Stimulated activated memory B cell treated with anti-CD40 and anti-IgM and Interleukin-4, amounts not matched to agents 10 μg/mL and 1 μg/mL and 100 μg/mL, for 72 hours (primary cell): ENCODE data around the gene PLPP3.
A peak's percentile ranks its signal among the peaks of the same experiment; 100 is the strongest.
"Not testable (repeated sequence)": the region's sequence is repeated elsewhere in the genome, so short reads cannot be mapped to it uniquely, and the experiment has no call there.

Experiments
- ATAC-seq: fragments of 150-1000 bp; cut with Tn5 transposase; 2 replicates; pipeline ENCODE4 v1.10.0; 2021
- H3K27ac Mint-ChIP-seq: one replicate; pipeline ENCODE4 v1.8.0; 2022; ENCODE audit warnings: mild to moderate bottlenecking, mixed read lengths
- H3K27me3 Mint-ChIP-seq: one replicate; pipeline ENCODE4 v1.8.0; 2022; ENCODE audit warnings: mixed read lengths
- H3K36me3 Mint-ChIP-seq: one replicate; pipeline ENCODE4 v1.8.0; 2022; ENCODE audit warnings: mixed read lengths
- H3K4me1 Mint-ChIP-seq: one replicate; pipeline ENCODE4 v1.8.0; 2022; ENCODE audit warnings: mixed read lengths
- H3K4me3 Mint-ChIP-seq: one replicate; pipeline ENCODE4 v1.8.0; 2022; ENCODE audit warnings: mild to moderate bottlenecking, moderate library complexity, mixed read lengths
- H3K9me3 Mint-ChIP-seq: one replicate; pipeline ENCODE4 v1.8.0; 2022; ENCODE audit warnings: mixed read lengths

The PLPP3 gene

DNA sequence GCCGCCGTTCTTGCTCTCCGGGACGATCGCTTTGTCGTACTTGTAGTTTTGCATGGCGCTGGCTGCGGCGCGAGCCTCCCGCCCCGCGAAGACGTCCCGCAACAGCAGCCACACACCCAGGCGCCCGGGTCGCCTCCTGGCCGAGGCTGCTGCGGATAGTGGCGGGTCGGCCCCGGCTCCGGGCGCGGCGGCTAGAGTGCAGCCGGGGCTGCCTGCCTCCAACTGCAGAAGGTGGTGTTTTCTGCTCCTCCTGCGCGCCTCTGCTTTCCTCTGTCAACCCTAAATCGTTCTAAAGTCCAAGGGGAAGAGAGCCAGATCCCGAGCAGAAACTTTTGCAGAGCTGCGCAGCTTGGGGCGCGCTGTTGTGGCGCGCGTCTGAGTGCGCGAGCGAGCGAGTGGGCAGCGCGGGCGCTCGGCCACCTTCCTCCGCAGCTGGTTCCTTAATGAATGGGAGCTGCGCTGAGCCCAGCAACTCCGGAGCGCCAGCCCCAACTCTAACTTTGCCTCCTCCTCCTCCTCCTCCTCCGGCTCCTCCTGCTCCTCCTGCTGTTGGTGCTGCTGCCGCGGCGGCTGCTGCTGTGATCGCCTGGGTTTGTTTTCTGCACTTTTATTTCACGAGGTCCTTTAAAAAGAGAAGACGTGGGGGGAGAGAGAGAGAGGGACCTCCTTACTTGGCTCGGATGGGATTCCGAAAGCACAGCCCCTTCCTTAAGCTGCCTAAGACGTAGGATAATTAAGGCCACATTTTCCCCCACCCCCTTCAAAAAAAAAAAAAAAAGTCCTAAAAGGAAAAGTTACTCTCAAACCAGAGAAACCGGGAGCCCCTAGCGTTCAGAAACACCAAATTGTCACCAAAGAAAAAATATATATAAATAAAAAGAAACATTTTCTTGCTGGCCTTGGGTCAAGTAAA, at the start of gene PLPP3:
Gene PLPP3 (minus strand): TSS at position 601 of the 913 bp plus-strand sequence. CDS start 547 bp downstream, at position 54.
- ATAC-seq, result peak; percentile 64
- peak within 1 kb of the TSS; percentile 54 for H3K27ac Mint-ChIP-seq
- peak within 1 kb of the TSS; percentile 85 for H3K4me3 Mint-ChIP-seq

DNA sequence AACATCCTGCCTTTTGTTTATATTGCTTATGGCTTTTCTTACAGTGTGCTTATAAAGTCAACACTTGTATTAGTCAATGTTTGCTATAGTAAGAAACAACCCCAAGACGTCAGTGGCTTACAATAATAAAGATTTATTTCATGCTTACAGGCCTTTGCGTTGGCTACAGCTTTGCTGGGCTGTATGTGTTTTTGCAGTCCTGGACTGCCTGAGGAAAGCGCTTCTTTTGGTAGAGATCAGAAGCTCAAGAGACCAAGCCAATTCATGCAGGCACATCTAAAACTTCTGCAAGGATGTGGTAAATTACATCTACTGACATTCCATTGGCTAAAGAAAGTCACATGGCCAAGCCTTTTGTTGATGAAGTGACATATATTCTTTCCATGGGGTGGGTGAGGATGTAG, 48.3 kb upstream of the PLPP3 start:
- H3K9me3 Mint-ChIP-seq, result no peaks in the 10 kb centered on the region
- no peak overlapping the region for H3K4me3 Mint-ChIP-seq
- H3K27ac Mint-ChIP-seq, result no peak overlapping the region
- no peaks in the 10 kb centered on the region for H3K4me1 Mint-ChIP-seq
- no peaks in the 10 kb centered on the region for H3K36me3 Mint-ChIP-seq
- H3K27me3 Mint-ChIP-seq, result peaks cover 24% of the 10 kb centered on the region
- no peak for ATAC-seq

More for the DNA sequence above, at the start of gene PLPP3:
- Mint-ChIP-seq H3K9me3 (no peaks in the 10 kb centered on the region), H3K4me1 (peaks cover 55% of the 10 kb centered on the region), H3K36me3 (no peaks in the 10 kb centered on the region), H3K27me3 (no peaks in the 10 kb centered on the region)

DNA sequence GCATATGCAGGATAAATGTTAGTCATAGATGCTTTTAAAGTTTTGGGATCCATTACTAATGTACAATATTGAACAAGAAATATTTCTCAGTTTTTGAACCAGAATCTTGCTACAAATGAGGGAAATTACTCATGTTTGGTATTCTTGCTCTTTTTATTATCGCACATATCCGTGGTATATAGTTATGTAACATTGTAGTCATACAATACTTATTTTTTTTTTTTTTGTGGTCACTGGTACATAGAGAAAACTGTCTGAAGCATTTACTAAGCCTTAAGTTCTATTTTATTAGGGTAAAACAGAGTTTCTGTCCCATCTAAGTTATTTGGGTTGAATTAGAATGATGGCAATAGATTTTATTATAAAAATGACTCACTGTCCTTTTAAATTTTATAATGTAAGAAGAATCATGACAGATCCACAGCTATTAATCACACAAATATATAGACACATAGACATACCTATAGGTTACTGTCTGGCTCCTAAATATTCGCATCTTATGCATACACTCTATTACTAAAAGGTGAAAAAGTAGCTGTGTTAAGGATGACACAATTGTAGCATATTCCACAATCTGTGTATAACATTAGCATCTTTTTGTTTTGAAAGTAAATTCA, 47.8 kb upstream of the PLPP3 start:
- H3K9me3 Mint-ChIP-seq, result no peaks in the 10 kb centered on the region
- H3K27ac Mint-ChIP-seq, result no peak overlapping the region
- H3K4me3 Mint-ChIP-seq, result no peak overlapping the region
- no peaks in the 10 kb centered on the region for H3K36me3 Mint-ChIP-seq
- H3K4me1 Mint-ChIP-seq, result no peaks in the 10 kb centered on the region
- ATAC-seq, result no peak
- H3K27me3 Mint-ChIP-seq, result peaks cover 23% of the 10 kb centered on the region

DNA sequence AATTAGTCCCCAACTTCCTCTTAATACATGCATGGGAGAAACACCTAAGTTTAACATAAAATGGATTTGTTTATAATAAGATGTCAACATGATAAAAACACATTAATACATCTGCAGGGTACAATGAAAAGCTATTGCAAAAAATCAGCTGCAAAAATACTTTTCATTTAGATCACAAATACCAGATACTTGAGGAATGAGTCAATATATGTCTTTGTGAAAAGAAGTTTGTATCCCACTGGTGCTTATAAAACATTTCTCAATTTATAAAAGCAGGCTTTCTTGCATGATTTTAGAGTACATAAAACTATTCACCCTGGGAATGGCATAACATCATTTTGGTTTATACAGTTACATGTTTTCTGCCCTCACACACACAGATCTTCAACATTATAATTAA, 47.2 kb upstream of the PLPP3 start:
- Mint-ChIP-seq H3K4me1 (no peaks in the 10 kb centered on the region), H3K36me3 (no peaks in the 10 kb centered on the region), H3K9me3 (peaks cover 3% of the 10 kb centered on the region), H3K27ac (no peak overlapping the region), H3K27me3 (peaks cover 27% of the 10 kb centered on the region), H3K4me3 (no peak overlapping the region)
- no peak for ATAC-seq

DNA sequence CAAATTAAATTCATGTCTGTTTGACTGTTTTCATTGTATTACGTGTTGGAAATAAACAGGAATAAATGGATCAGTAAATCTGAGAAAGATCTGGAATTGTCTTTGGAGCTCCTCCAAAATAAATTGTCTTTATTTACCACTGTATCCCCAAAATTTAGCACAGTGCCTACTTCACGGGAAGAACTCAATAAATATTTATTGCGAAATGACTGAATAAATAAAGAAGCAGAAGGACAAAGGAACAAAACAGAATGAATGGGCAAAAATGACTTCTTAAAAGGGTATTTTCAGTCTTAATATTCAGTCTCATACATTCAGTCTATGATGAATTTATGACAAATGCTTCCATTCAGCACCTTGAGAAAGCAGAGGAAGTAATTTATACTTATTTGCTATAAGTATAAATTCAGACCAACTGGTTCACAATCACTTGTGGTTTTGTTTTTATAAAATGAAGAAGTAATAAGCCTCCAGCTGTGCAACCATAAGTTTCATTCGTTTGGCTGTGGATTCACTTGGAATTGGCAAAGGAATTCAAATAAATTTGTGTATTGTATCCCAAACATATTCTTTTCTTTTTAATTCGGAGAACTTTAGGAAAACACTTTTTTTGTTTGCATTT, 46.6 kb upstream of the PLPP3 start:
- Mint-ChIP-seq H3K36me3 (no peaks in the 10 kb centered on the region), H3K4me3 (no peak overlapping the region), H3K27me3 (peaks cover 33% of the 10 kb centered on the region), H3K4me1 (no peaks in the 10 kb centered on the region), H3K9me3 (peaks cover 3% of the 10 kb centered on the region), H3K27ac (no peak overlapping the region)
- no peak for ATAC-seq

DNA sequence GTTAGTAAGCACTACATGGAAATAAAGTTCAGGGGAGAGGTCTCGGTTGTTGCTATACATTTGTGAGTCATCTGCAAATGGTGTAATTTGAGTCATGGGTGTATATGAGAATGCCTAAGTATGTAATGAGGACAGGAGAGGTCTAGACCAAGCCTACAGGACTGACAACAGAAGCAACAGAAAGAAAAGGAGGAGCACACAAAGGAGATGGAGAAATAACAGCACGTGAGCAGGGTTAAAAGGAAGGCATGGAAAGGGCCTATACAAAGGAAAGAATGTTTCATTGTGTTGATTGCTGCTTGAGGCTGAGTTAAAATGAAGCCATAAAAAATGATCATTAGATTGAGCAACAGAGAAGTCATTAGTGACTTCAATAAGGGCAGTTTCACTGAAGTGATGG, 37.8 kb upstream of the PLPP3 start:
- ATAC-seq, result no peak
- H3K9me3 Mint-ChIP-seq, result peaks cover 15% of the 10 kb centered on the region
- H3K4me1 Mint-ChIP-seq, result peaks cover 13% of the 10 kb centered on the region
- H3K27ac Mint-ChIP-seq, result no peak overlapping the region
- no peaks in the 10 kb centered on the region for H3K36me3 Mint-ChIP-seq
- peaks cover 44% of the 10 kb centered on the region for H3K27me3 Mint-ChIP-seq
- no peak overlapping the region for H3K4me3 Mint-ChIP-seq

DNA sequence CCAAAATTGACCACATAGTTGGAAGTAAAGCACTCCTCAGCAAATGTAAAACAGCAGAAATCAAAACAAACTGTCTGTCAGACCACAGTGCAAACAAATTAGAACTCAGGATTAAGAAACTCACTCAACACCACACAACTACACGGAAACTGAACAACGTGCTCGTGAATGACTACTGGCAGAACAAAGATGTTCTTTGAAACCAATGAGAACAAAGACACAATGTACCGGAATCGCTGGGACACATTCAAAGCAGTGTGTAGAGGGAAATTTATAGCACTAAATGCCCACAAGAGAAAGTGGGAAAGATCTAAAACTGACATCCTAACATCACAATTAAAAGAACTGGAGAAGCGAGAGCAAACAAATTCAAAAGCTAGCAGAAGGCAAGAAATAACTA, 31.4 kb upstream of the PLPP3 start:
- H3K4me3 Mint-ChIP-seq, H3K27ac Mint-ChIP-seq, H3K36me3 Mint-ChIP-seq, H3K4me1 Mint-ChIP-seq, ATAC-seq: not testable (repeated sequence)
- Mint-ChIP-seq H3K9me3 (peaks cover 20% of the 10 kb centered on the region), H3K27me3 (peaks cover 59% of the 10 kb centered on the region)

DNA sequence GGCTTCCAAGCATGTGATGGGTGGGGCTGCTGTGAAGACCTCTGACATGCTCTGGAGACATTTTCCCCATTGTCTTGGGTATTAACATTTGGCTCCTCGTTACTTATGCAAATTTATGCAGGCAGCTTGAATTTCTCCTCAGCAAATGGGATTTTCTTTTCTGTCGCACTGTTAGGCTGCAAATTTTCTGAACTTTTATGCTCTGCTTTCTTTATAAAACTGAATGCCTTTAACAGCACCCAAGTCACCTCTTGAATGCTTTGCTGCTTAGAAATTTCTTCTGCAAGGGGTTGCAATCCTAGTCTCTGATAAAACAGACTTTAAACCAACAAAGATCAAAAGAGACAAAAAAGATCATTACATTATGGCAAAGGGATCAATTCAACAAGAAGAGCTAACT, 30.7 kb upstream of the PLPP3 start:
- not testable (repeated sequence) for H3K27ac Mint-ChIP-seq, H3K36me3 Mint-ChIP-seq, H3K4me1 Mint-ChIP-seq

DNA sequence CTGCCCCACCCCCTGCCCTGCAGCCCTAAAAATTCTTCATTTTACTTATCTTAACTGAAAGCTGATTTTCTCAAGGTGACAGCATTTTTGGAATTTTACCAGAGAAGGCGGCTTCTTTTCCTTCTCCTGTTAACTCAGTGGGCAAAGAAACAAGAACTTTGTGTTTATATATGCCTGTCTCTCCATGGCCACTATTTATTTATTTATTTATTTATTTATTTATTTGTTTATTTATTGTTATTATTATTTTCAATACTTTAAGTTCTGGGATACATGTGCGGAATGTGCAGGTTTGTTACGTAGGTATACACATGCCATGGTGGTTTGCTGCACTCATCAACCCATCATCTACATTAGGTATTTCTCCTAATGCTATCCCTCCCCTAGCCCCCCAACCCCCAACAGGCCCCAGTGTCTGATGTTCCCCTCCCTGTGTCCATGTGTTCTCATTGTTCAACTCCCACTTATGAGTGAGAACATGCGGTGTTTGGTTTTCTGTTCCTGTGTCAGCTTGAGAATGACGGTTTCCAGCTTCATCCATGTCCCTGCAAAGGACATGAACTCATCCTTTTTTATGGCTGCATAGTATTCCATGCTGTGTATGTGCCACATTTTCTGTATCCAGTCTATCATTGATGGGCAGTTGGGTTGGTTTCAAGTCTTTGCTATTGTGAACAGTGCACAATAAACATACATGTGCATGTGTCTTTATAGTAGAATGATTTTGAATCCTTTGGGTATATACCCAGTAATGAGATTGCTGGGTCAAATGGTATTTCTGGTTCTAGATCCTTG, 16.2 kb upstream of the PLPP3 start:
- not testable (repeated sequence) for ATAC-seq, H3K4me3 Mint-ChIP-seq, H3K4me1 Mint-ChIP-seq, H3K27ac Mint-ChIP-seq, H3K9me3 Mint-ChIP-seq, H3K36me3 Mint-ChIP-seq
- H3K27me3 Mint-ChIP-seq, result peaks cover 26% of the 10 kb centered on the region

More for the DNA sequence above, 30.7 kb upstream of the PLPP3 start:
- ATAC-seq, H3K4me3 Mint-ChIP-seq: not testable (repeated sequence)
- peaks cover 20% of the 10 kb centered on the region for H3K9me3 Mint-ChIP-seq
- H3K27me3 Mint-ChIP-seq, result peaks cover 66% of the 10 kb centered on the region

DNA sequence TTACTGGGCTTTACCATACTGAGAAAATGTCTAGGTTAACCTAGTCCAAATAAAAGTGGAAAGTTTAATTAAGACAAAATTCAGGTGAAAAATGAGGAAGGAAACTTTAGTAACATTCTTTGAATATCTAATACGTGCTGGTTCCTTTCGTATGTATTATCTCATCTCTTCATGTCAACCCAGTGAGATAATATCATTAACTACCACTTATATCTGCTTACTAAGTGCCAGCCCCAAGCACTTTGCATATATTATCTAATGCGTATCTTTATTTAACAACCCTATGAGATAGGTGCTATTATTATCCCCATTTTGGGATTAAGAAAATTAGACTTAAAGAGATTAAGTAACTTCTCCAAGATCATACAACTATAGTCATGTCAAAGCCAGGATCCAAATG, 12.5 kb upstream of the PLPP3 start:
- H3K4me3 Mint-ChIP-seq, result no peak overlapping the region
- ATAC-seq, result no peak
- no peaks in the 10 kb centered on the region for H3K4me1 Mint-ChIP-seq
- H3K27ac Mint-ChIP-seq, result no peak overlapping the region
- no peaks in the 10 kb centered on the region for H3K36me3 Mint-ChIP-seq
- peaks cover 11% of the 10 kb centered on the region for H3K27me3 Mint-ChIP-seq
- peaks cover 3% of the 10 kb centered on the region for H3K9me3 Mint-ChIP-seq

DNA sequence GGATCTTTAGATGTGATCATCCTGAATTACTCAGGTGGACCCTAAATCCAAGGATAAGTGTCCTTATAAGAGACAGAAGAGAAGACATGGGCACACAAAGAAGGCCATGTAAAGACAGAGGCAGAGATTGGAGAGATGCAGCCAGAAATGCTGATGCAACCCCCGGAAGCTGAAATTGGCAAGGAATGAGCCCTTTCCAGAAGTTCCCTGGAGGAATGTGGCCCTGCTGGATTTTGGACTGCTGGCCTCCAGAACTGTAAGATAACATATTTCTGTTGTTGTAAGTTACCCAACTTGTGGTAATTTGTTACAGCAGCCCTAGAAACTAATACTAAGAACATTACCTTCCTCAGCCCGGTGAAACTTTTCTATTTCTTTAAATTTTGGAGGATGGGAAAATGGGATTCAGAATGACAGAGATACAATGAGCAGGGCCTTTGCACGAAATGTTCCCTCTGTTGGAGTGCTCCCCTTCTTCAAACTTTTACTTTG, 11.2 kb upstream of the PLPP3 start:
- Mint-ChIP-seq H3K27me3 (no peaks in the 10 kb centered on the region), H3K27ac (no peak overlapping the region), H3K4me3 (no peak overlapping the region), H3K4me1 (no peaks in the 10 kb centered on the region), H3K9me3 (no peaks in the 10 kb centered on the region), H3K36me3 (no peaks in the 10 kb centered on the region)
- no peak for ATAC-seq

DNA sequence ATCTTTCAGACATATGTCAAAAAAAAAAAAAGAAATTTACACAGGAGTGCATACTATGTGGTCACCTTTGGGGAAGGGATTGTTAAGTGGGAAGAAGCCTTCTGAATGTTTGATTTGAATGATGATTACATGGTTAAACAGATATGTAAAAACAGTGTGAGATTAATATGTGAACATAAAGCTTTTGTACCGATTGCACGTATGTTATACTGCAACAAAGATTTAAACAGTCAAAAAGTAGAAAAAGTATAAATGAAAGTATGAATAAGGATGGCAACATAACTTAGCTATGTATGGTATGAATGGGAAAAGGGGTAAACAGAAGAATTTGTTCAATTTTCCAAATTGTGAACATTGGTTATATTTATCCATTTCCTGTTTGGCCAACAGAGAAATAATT, 10.0 kb upstream of the PLPP3 start:
- Mint-ChIP-seq H3K36me3 (no peaks in the 10 kb centered on the region), H3K4me3 (no peak overlapping the region), H3K27ac (no peak overlapping the region), H3K4me1 (no peaks in the 10 kb centered on the region), H3K9me3 (no peaks in the 10 kb centered on the region), H3K27me3 (no peaks in the 10 kb centered on the region)
- no peak for ATAC-seq

DNA sequence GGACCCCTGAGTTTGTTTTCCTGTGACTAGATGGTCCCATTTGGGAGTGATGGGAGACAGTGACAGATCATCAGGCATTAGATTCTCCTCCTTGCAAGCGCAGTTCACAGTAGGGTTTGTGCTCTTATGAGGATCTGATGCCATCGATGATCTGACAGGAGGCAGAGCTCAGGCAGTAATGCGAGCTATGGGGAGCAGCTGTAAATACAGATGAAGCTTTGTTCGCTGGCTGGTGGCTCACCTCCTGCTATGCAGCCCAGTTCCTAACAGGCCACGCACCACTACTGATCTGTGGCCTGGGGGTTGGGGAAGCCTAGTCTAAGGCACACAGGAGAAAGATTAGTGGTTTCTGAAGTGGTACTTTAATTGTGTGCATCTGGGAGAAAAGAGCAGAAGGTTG, 7.1 kb upstream of the PLPP3 start:
- Mint-ChIP-seq H3K27me3 (no peaks in the 10 kb centered on the region), H3K9me3 (no peaks in the 10 kb centered on the region), H3K27ac (no peak overlapping the region), H3K36me3 (no peaks in the 10 kb centered on the region), H3K4me3 (no peak overlapping the region), H3K4me1 (no peaks in the 10 kb centered on the region)
- ATAC-seq, result no peak

DNA sequence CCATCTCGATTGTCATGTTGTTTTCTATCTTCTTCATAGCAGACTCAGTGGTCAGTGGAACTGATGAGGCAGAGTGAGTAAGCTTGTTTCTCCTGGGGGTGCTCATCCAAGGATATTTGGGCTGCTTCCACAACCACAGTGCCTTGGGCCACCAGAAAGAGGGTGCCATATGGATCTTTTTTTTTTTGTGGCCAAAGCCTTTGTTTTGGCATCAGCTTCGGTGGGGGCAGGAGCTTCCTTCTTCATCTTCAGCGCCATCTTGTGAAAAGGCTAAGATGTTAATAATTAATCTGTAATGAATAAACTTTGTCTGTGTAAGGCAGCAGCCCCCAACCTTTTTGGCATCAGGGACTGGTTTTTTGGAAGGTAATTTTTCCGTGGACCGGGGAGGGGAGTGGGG, 6.6 kb upstream of the PLPP3 start:
- Mint-ChIP-seq H3K27me3 (no peaks in the 10 kb centered on the region), H3K9me3 (no peaks in the 10 kb centered on the region), H3K4me3 (no peak overlapping the region), H3K36me3 (no peaks in the 10 kb centered on the region), H3K4me1 (no peaks in the 10 kb centered on the region), H3K27ac (no peak overlapping the region)
- ATAC-seq, result no peak
